GM19324 (cell line): ENCODE results near the gene FAM13C.

Experiments
- ATAC-seq: cut with Tn5 transposase; IDR thresholded peaks from one replicate; pipeline ENCODE4 v1.9.1; 2021; ENCODE audit warnings: mild to moderate bottlenecking, moderate library complexity; ENCODE audit not compliant: unreplicated experiment, low FRiP score

The FAM13C gene

DNA sequence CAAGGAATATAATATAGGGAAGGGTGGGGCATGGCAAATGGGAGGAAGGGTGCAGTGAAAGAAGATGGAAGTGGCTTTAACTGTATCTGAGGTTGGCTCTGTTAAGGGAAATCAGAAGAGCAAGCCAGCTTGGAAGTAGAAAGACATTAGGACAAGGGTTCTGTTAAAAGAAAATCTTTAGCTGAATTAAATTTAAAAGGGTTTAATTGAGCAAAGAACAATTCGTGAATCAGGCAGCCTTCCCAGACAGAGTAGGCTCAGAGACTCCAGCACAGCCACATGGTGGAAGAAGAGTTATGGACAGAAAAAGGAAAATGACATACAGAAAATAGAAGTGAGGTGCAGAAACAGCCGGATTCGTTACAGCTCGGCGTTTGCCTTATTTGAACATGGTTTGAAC lies 42.0 kb downstream of the FAM13C start:
- ATAC-seq = no peak

DNA sequence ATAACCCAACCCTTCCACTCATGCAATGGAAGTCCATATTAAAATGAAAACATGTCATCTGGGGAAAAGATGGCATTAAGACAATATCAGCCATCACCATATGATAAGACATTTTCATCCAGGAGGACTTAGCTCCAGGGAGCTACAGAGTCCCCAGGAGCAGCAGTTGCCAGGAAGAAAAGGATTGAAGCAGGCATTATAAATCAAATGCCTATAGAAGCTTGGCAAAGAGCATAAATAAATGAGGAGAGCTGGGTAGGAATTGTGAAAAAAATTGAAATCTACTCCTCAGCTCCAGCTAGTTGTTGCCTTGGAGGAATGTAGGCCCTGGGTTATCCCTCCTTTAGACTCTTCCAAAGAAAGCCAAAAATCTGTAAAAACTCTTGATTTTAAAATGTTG lies 42.5 kb downstream of the FAM13C start:
- no peak for ATAC-seq

DNA sequence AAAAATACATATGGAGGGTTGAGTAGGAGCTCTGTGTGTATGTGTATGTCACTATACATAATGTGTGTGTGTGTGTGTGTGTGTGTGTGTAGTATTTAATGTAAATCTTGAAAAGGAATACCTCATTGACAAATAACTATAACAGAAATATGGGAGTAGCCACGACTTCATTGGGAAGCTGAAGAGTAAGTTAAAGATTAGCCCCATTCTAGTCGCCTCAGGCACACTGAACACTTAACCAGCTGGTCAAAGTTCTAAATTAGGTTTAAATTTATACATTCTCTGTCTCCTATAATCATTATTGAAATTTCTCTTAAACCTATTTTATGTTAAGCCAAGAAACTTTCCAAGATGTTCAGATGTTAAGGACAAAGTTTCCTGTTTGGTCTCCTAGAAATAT lies 45.3 kb downstream of the FAM13C start:
- no peak for ATAC-seq

DNA sequence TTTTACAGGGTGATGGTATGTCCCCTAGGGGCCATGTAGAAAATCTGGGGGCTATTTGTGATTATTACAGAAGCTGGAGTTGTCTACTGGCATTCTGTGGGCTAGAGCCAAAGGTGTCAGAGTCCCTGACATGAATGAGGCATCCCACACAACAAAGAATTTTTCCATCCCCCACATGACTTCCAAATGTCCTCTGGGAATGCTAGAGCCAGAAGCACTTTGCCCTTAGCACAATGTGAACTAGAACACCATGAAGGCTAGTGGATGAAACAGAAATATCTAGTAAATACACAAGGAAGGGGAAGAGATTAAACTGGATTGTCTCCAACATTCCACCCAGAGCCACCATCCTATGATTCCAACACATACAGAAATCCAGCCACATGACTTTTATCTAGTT lies 46.9 kb downstream of the FAM13C start:
- no peak for ATAC-seq

DNA sequence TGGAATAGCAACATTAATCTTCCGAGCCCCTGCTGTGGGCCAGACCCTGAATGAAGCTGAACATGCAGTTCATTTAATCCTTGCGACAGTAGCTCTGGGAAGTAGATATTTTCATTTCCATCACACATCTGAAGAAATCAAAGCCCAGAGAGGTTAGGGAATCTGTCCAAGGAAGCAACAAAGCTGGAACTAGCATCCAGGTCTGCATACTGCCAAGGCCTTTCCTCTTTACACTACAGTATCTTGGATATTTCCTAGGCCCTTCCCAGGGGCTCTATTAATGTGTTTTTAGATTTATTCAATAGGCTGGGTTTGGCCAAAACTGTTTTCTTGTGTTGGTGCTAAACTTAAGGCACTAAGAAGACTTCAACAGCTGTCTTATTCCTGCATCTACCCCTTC lies 48.1 kb downstream of the FAM13C start:
- no peak for ATAC-seq

DNA sequence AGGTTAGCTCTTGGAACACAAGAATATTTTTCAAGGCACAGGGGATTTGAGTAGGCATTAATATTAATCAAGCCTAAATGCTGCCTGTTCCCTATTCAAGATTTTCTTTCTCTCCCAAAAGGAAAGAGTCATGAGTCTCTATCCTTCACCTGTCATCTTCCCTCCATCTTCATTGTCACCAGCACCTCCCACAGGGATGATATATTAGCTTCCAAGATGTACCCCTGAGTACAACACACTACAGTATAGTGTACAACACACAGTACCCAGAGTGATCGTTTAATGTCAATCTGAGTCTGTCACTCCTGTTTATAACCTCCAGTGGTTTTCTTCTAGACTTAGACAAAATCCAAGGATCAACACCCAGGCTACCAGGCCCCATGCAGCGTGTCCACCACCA lies 50.1 kb downstream of the FAM13C start:
- no peak for ATAC-seq

DNA sequence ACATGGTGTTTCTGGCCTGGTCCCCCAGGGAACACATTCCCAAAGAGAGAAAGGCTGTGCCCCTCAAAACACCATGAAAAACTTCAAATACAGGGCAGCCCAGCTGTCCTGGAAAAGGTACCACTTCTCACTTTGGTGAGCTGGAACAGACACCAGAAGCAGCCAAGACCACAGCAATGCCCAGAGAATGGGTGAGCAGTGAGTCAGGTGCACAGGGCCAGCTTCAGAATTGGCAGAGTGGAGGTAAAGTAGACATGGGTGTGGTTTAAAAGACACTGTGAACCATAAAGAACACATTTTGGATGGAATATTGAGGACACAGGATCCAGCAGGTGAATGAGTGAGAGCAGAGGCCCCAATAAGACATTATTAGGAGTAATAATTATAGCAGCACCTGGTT lies 51.3 kb downstream of the FAM13C start:
- ATAC-seq = no peak

DNA sequence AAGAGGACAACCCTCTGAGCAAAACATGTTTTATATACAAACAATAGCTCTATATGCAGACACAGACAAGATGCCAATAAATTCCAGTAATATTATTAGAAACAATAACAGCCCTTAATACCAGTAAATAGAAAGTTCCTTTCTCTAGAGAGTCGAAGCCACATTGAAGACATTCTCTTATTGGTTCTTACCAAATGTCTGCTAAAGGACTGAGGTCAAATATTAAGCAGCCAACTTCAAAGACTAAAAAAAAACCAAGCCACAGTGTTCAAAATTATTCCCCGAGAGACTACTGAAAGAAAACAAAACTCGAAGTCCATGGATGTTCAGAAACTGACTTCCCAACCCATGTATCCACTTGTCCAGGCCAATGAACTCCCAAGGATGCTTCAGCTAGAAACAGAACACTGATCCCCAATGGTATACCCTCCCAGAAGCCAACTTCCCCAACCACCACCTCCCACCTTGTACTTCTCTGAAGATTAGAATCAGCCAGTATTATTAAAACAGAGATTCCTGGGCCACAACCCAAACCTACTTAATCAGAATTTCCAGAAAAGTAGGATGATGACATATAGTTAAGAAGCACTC lies 51.9 kb downstream of the FAM13C start:
- no peak for ATAC-seq

DNA sequence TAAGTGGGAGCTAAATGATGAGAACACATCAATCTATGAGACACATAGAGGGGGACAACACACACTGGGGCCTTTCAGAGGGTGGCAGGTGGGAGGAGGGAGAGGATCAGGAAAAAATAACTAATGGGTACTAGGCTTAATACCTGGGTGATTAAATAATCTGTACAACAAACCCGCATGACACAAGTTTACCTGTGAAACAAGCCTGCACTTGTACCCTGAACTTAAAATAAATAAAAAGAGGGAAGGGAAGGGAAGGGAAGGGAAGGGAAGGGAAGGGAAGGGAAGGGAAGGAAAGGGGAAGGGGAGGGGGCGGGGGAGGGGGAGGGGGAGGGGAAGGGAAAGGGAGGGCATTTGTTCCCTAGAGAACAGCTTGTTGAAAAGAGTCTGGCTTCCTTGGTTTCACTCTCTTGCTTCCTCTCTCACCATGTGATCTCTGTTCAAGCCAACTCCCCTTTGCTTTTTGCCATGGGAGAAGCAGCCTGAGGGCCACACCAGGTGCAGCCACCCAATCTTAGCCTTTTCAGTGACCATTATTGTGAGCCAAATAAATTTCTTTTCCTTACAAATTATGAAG lies 57.7 kb downstream of the FAM13C start:
- ATAC-seq = no peak

DNA sequence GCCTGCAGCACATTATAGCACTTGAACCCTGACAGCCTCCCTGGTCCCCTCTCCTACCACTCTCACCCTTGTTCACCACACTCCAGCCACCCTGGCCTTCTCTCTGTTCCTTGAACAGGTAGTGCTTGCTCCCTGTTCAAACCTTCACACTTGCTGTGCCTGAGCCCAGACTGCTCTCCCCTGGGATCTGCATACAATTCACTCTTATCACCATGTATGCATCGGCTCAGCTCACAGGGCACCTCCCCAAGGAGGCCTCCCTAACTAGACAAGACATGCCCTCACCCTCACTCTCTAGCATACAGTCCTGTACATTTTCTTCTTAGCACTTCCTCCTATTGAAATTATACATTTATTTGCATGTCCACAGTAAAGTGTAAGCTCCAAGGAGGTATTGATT lies 59.3 kb downstream of the FAM13C start:
- ATAC-seq = peak; percentile 53

DNA sequence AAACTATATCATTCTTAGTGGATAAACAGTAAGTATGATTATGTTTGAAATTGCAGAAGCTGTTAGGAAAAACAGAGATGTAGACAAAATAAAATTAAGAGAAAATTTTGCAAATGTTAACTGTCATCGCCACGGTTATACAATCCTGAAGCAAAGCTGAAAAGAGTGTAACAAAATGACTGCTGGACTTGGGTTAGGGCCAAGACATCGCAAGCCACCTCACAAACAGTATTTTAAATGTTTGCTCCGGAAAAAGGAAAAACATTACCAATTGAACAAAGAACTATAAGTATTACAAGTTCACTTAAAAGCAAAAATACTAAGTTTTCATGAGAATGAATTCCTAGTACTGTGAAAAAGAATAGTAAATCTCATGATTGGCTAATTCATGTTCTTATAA lies 60.0 kb downstream of the FAM13C start:
- ATAC-seq = no peak

DNA sequence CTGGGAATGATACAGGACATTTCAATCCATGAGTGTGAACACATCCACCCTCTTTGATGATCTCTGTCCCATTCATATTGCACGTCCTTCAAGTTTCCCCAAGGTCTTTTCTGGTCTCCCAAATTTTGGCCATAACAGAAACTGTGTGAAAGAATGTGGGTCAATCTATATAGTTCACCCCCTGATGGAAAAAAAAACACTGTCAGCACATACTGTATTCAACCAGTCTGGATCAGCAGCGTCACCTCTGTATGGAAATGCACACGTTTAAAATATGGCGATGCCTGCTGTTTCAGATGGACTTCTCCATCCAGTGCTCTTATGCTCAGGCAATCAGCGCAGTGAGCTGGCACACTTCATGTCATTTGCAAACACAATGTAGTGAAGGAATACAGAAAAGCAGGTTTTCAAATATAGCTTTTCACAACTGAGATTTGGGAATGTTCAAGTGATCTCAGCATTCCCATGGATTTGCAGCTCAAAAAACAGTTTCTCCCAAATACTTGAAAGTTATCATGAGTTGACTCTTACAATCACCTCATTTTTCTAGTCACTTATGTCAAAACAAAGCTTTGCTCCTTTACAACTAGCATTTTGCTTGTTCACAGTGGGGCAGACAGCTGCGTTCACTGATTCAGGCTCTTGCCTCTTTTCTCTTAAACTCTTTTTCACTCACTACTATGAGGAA lies 61.1 kb downstream of the FAM13C start:
- no peak for ATAC-seq

DNA sequence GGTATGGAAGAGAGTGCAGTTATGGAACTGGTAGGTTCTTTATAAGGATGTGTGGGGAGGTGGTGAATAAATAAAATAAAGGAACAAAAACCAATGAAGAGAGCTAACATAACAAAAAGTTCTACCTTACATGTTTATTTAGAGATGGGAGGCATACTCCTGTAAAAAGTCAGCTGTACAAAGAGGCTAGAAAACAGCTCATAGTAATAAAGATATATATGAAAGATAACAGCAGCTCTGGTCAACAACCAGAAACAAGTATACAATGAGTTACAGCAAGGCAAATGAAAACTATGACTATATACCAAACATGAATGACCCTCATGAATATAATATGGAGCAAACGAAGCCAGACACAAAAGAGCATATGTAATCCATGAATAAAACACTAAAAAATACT lies 62.0 kb downstream of the FAM13C start:
- no peak for ATAC-seq

DNA sequence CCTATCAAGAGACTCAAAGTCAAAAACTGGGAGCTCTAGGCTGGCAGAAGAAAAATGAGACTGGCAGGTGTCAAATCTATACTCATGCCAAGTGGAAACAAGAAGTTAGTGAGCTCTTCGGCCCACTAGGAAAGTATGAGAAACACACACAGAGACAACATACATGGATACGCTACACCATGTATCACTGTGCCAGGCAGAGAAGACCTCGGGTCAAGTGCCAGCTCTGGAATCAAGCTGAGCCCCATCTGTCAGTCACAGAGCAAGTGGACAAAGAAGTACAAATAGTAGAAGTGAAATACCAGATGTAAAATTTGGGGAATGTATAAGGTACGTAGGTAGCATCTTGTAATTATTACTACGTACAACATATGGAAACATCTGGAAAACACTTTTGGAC lies 62.4 kb downstream of the FAM13C start:
- no peak for ATAC-seq

DNA sequence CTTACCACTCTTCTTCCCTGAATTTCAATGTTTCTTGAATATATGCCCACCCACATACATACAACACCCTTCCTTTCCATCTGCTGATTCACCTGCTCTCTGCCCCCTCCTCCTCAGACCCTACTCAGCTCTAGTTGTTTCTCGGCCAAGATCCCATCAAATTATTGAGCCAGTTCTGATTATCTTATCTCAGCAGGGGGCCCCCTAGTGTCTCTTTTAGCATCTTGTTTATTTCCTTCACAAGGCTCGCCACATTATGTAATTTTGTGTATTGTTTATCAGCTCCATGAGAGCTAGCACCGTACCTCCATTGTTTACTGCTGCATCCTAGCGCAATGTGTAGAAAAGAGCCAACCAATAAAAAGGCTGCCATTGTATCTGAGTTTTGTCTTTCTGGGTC lies 71.9 kb downstream of the FAM13C start:
- no peak for ATAC-seq

DNA sequence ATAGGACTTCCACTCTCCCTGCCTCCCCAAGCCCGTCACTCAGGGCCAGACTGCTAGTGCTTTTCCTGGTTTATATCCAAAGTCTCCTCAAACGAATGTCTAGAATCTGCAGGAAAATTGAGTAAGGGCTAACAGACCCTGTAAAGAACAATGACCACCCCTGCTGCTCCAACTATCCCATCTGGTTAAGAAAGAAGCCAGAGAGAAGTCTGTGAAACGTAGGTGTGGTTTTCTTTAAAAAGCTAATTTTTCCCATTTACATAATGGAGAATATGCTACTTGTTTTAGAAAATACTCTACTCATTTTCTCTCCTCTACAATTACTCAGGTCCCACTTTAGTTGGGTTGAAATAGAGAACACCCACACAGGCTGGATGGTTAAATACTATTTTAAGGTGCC lies 72.5 kb downstream of the FAM13C start:
- ATAC-seq = no peak

DNA sequence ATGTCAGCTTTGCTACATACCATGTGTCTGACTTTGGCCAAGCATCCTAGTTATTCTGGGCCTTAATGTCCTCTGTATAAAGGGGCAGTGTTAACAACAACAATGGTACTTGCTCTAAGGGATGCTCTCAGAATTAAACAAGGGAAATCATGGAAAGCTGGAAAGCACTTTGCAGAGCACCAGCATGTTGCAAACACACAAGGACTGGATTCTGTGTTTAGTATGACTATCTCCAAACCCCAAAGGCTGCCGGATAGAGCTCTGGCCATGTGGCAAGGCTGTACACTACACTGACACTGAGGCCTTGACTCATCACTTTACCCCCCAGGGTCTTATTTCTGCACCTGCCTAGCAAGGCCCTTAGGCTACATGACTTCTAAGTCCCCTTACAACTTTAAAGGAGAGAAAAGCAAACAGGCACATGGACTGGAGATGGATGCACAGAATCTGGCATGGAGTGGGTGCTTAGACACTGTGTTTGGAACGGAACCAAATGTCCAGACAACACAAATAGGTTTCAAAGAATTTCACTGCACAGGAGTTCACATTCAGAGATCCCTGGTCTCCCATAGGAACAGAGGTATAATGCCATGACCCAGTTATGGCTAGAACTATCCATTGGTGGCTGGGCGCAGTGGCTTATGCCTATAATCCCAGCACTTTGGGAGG lies 74.6 kb downstream of the FAM13C start:
- ATAC-seq = no peak

DNA sequence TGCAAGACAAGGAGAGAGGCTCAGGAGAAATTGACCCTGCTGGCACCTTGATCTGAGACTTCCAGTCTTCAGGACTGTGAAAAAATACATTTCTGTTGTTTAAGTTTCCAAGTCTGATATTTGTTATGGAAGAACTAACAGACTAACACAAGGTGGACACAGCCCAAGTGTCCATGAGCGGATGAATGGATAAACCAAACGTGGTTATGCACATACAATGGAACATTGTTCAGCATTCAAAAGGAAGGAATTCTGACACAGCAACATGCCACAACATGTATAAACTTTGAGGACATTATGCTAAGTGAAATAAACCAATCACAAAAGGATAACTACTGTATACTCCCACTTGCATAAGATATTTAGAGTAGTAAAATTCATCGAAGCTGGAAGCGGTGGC lies 76.5 kb downstream of the FAM13C start:
- ATAC-seq = no peak

DNA sequence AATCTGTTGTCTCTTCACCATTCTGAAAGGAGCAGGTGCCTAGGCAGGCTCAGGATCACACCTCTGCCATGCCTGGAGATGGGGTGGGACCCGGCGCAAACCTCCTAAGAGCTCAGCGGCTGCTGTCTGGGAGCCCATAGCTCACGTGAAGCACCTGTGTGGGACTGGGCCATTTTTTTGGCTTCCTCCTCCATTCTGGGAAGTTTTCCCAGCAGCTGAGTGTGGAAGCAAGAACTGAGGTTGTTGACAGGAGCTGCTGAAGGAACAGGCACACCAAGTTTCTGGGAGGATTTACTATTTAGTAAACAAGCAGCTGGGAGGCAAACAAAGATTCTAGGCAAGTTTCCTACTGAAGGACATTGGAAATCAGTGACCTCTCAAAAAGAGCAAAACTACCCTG lies 77.3 kb downstream of the FAM13C start:
- ATAC-seq = no peak

DNA sequence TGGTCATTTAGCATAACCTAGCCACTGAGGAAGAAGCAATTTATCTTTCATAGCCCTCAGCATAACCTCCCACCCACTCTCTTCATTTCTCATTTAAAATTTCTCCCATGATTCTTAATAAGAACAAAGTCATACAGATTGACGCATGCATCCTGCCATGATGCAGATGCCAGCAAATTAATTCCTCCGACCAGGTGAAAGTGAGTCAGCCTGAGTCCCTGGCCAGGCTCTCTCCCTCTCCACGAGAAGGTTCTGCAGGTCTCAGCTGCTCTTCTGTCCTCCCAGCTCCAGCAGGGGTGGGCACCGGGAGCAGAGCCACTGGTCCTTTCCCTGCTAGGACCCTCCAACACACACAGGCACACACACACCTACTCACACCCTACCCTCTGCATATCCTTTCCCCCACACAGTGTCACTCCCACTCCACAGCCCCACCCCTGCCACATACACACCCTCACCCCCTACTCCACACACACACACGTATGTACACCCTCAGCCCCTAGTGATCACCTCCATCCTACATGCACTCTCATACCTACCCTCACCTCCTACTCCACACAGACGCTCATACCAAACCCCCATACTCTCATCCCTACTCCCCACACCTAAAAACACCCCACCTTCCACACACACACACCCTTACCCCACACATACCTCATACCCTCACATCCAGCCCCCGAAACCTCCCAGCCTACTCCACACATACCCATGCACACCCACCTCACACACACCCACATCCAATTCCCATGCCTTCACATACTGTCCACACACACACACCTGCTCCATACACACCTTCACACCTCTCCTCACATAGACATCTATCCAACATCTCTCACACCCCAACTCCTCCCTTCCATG lies 78.0 kb downstream of the FAM13C start:
- no peak for ATAC-seq
